Measurements from ENCODE around the gene CDCA4.

GRCh38 chr14:104974146-104974541 lies 46.7 kb downstream of the CDCA4 start:
- TF ChIP-seq EZH2 (IDR thresholded peaks at IDR 0.05; ENCODE audit: insufficient read depth, poor library complexity, severe bottlenecking) (no peak), EZH2phosphoT487 (IDR thresholded peaks at IDR 0.05; ENCODE audit: insufficient read depth, low read depth) (no peak)
